Effector memory CD4-positive, alpha-beta T cell (primary cell): ENCODE results near the gene CTAGE9.
"Not testable (repeated sequence)": the region's sequence is repeated elsewhere in the genome, so short reads cannot be mapped to it uniquely, and the experiment has no call there.

Experiments
- DNase-seq, 3 donors: peaks; one replicate each; pipeline ENCODE4 v3.0.0-alpha.2; 2020
- H3K27ac ChIP-seq: 2 replicates; pipeline ENCODE4 v1.7.0; 2013; ENCODE audit warnings: mild to moderate bottlenecking, low read length, moderate library complexity; ENCODE audit not compliant: insufficient read depth, poor library complexity, severe bottlenecking
- H3K27me3 ChIP-seq: replicated peaks from 2 replicates; pipeline ENCODE4 v1.7.0; 2013; ENCODE audit warnings: mild to moderate bottlenecking, low read length; ENCODE audit not compliant: insufficient read depth, control insufficient read depth, poor library complexity, severe bottlenecking
- H3K36me3 ChIP-seq: 2 replicates; pipeline ENCODE4 v1.7.0; 2013; ENCODE audit warnings: mild to moderate bottlenecking, low read length, moderate library complexity; ENCODE audit not compliant: control insufficient read depth, insufficient read depth
- H3K4me1 ChIP-seq: 2 replicates; pipeline ENCODE4 v1.7.0; 2013; ENCODE audit warnings: low read length, mild to moderate bottlenecking; ENCODE audit not compliant: control insufficient read depth, insufficient read depth, poor library complexity, severe bottlenecking
- H3K4me3 ChIP-seq: 2 replicates; pipeline ENCODE4 v1.7.0; 2013; ENCODE audit warnings: low read length, low read depth, mild to moderate bottlenecking; ENCODE audit not compliant: insufficient read depth, poor library complexity, severe bottlenecking
- H3K9me3 ChIP-seq: 2 replicates; pipeline ENCODE4 v1.7.0; 2013; ENCODE audit warnings: mild to moderate bottlenecking, low read length, moderate library complexity; ENCODE audit not compliant: control insufficient read depth
- total RNA-seq, 3 donors: gene quantifications; one replicate each; lab custom pipeline; 2026; lab: John Stamatoyannopoulos, UW

The CTAGE9 gene
- 0 to 0.09 (median 0) reads per million in 3 donors for total RNA-seq

GRCh38 chr6:131710917-131711316 lies at the start of gene CTAGE9:
TSS of gene CTAGE9 (minus strand) at chr6:131711017. CDS start at chr6:131711017, 0 bp downstream.
- not testable (repeated sequence) for H3K27me3 ChIP-seq, DNase-seq, H3K4me3 ChIP-seq, H3K4me1 ChIP-seq, H3K27ac ChIP-seq, H3K36me3 ChIP-seq, H3K9me3 ChIP-seq

- DNase-seq: no peak
- no peak overlapping the region for H3K27ac ChIP-seq
- H3K4me3 ChIP-seq: no peak overlapping the region
- no peaks in the 10 kb centered on the region for H3K27me3 ChIP-seq
- H3K9me3 ChIP-seq: no peaks in the 10 kb centered on the region
- no peaks in the 10 kb centered on the region for H3K36me3 ChIP-seq
- H3K4me1 ChIP-seq: no peaks in the 10 kb centered on the region
These were observed 48.1 kb upstream of the CTAGE9 start for GRCh38 chr6:131758920-131759319.

- no peak for DNase-seq
- H3K4me3 ChIP-seq: no peak overlapping the region
- no peaks in the 10 kb centered on the region for H3K27me3 ChIP-seq
- no peaks in the 10 kb centered on the region for H3K4me1 ChIP-seq
- no peaks in the 10 kb centered on the region for H3K36me3 ChIP-seq
- no peak overlapping the region for H3K27ac ChIP-seq
- H3K9me3 ChIP-seq: no peaks in the 10 kb centered on the region
These were observed 45.2 kb upstream of the CTAGE9 start for GRCh38 chr6:131756039-131756438.

GRCh38 chr6:131755597-131755996 lies 44.8 kb upstream of the CTAGE9 start:
- H3K27ac ChIP-seq: no peak overlapping the region
- no peak overlapping the region for H3K4me3 ChIP-seq
- no peaks in the 10 kb centered on the region for H3K9me3 ChIP-seq
- H3K4me1 ChIP-seq: no peaks in the 10 kb centered on the region
- no peaks in the 10 kb centered on the region for H3K36me3 ChIP-seq
- H3K27me3 ChIP-seq: no peaks in the 10 kb centered on the region
- DNase-seq: no peak

GRCh38 chr6:131754715-131755567 lies 44.1 kb upstream of the CTAGE9 start:
- Histone ChIP-seq H3K36me3 (no peaks in the 10 kb centered on the region), H3K9me3 (no peaks in the 10 kb centered on the region), H3K27me3 (no peaks in the 10 kb centered on the region), H3K4me3 (no peak overlapping the region), H3K4me1 (no peaks in the 10 kb centered on the region), H3K27ac (no peak overlapping the region)
- DNase-seq: no peak

- Histone ChIP-seq H3K9me3 (no peaks in the 10 kb centered on the region), H3K27me3 (no peaks in the 10 kb centered on the region), H3K4me3 (no peak overlapping the region), H3K4me1 (no peaks in the 10 kb centered on the region), H3K36me3 (no peaks in the 10 kb centered on the region), H3K27ac (no peak overlapping the region)
- DNase-seq: no peak
These were observed 43.3 kb upstream of the CTAGE9 start for GRCh38 chr6:131754088-131754487.

- DNase-seq, H3K4me1 ChIP-seq, H3K27ac ChIP-seq, H3K36me3 ChIP-seq, H3K4me3 ChIP-seq, H3K9me3 ChIP-seq, H3K27me3 ChIP-seq: not testable (repeated sequence)
These were observed 40.3 kb upstream of the CTAGE9 start for GRCh38 chr6:131751012-131751715.

- no peaks in the 10 kb centered on the region for H3K9me3 ChIP-seq
- H3K27ac ChIP-seq: no peak overlapping the region
- no peaks in the 10 kb centered on the region for H3K4me1 ChIP-seq
- DNase-seq: no peak
- no peaks in the 10 kb centered on the region for H3K27me3 ChIP-seq
- no peaks in the 10 kb centered on the region for H3K36me3 ChIP-seq
- no peak overlapping the region for H3K4me3 ChIP-seq
These were observed 38.2 kb upstream of the CTAGE9 start for GRCh38 chr6:131749023-131749422.

GRCh38 chr6:131747821-131748353 lies 37.1 kb upstream of the CTAGE9 start:
- H3K4me1 ChIP-seq: no peaks in the 10 kb centered on the region
- H3K36me3 ChIP-seq: no peaks in the 10 kb centered on the region
- no peaks in the 10 kb centered on the region for H3K27me3 ChIP-seq
- no peak overlapping the region for H3K27ac ChIP-seq
- no peak for DNase-seq
- H3K4me3 ChIP-seq: no peak overlapping the region
- H3K9me3 ChIP-seq: no peaks in the 10 kb centered on the region

- no peaks in the 10 kb centered on the region for H3K4me1 ChIP-seq
- DNase-seq: no peak
- no peaks in the 10 kb centered on the region for H3K27me3 ChIP-seq
These were observed 34.7 kb upstream of the CTAGE9 start for GRCh38 chr6:131745476-131745875.

More at GRCh38 chr6:131745476-131745875, 34.7 kb upstream of the CTAGE9 start:
- Histone ChIP-seq H3K27ac (no peak overlapping the region), H3K36me3 (no peaks in the 10 kb centered on the region), H3K9me3 (no peaks in the 10 kb centered on the region), H3K4me3 (no peak overlapping the region)
